ENCODE results near the gene IFITM10. TPM values are rescaled to one million over a fixed set of nuclear protein-coding genes. Genes with fewer than 3 reads are reported as not detected.

IFITM10 gene
- polyA plus RNA-seq, 1 donor: 0.19 TPM

DNA sequence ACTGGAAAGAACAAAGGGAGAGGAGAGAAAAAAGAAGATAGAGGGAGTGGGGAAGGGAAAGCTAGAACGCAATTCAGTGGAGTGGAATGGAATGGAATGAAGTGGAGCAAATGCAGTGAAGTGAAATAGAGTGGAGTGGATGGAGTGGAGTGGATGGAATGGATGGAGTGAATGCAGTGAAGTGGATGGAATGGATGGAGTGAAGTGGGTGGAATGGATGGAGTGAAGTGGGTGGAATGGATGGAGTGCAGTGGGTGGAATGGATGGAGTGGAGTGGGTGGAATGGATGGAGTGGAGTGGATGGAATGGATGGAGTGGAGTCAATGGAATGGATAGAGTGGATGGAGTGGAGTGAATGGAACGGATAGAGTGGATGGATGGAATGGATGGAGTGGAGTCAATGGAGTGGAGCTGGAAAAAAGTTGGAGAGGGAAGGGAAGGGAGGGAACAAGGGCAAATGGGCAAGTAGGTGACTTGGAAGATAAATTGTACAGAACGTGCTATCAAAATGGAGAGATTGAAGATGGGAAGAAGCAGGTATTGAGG, 13.9 kb downstream of the IFITM10 start:
- no peak for DNase-seq

DNA sequence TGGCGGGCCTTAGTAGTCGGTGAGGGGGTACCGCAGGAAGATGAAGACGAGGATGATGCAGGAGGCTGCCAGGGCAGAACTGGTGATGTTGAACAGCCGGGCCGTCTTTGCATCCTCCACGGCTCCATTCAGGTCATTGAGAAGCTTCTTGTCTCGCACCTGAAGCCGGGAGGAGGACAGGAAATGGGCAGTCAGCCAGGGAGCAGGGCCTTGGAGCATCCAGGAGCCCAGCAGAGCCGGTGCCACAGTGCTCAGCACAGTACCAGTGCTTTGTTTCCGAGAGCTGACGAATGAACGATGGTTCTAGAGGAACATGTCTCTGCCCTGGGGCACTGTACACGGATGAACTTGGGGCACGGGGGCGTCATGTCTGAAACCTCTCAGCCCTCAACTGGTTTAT, 15.1 kb downstream of the IFITM10 start:
- DNase-seq: no peak

DNA sequence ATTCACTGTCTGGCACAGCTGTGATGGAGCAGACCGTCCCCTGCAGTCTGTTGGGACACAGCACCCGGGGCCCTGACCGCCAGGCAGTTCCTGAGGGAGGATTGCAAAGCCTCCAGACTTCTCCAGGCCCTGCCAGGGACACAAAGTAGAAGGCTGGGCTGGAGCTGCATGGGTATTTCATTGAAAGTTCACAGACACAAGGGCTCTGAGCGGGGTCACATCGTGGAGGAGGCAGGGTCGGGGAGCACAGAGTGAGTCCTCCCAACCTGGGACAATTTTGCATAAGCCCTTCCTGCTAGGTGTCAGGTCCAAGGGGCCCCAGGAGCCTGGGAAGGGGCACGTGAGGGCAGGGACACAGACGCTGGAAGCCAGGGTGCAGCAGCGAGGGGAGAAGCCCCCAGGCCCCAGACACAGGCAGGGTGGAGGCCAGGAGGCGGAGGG, 15.7 kb downstream of the IFITM10 start:
- DNase-seq: no peak

DNA sequence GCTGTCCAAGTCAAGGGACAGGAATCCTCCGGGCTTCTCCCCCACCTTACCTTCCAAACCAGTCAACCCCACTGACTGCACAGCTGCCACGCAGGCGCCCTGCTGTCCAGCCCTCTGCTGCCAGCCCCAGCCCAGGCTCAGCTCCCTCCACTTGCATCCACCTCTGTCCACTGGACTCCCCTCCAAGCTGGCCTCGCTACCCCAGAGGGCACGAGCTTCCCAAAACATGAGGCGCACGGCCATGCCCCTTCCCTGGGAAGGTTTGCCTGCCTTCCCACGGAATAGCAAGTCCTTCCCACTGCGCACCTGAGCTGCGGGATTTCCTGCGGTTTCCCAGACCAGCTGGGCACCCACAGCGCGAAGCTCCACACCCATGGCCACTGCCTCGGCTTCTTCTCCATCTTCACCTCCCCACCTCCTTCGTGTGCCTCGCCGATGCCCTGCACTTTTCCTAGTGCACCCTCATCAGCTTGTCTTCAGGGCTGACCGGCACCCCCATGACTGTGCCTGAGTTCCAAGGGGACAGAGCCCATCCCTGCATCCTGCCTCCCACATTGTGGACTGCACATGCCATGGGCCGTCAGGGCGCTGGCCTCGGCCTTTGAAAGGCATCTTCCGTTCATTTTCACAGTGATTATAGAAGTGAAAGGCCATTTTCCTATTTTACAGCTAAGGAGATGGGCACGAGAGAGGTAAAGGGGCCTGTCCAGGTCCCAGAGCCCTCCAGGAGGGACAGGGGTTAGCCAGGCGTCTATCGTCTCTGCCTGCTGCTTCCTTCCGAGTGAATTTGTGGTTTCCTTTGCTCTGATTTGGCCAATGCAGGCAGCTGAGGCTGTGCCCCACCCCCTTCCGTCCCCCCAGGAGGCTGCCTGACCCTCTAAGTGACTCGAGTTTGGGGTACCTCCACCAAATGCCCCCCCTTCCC, 16.4 kb downstream of the IFITM10 start:
- no peak for DNase-seq

DNA sequence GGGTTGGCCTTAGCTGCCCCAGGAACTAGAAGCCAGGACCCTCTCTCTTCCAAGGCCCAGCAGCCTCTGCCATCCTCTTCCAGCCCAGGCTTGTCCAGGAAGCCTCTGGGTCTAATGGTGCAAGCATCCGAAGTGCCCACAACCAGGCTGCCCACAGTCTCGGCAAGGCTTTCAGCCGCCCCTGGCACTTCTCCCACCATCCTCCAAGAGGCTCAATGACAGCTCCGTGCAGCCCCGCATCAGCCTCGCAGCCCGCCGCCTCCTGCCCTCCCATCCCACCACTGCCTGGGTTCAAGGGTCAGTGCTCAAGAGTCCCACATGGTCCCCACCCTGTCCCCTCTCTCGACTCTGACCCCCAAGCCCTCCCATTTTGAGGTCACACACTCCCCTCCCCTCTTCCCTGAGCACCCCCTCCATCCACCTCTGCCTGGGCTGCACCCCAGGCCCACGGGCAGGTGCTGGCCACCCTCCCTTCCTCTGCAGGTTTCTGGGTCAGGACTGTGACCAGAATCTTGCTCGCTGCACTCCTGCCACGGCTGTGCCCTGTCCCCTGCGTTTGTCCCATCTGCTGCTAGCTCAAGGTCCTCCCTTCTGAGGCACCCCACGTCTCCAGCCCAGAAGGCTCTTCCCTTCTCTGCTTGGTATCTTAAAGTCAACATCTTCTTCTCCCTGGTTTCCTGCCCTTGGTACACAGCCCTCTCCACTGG, 17.2 kb downstream of the IFITM10 start:
- no peak for DNase-seq

DNA sequence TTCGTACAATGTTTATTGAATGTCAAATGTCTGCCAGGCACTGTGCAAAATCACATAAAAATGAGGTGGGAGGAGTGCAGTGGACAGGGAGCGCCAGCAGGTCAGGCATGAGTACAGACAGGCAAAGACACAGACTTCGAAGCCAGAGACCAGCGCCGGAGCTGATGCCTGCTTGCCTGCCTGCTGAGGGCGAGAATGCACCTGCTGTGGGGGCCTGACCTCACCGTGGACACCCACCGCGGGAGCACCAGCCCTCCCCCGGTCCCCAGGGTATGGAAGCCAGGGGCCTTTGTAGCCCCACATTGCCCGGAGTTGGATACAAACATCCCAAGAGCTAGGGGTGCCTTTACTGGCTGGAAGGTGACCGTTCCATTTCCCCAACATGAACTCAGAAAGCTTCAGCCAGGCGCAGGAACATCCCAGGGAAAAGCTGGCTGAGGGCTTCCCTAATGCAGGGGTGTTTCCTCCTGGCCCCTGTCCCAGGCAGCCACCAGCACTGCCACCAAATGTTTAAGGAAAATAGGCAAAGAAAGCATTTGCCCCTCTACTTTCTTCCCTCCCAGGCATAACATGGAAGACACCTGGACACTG, 17.9 kb downstream of the IFITM10 start:
- no peak for DNase-seq

DNA sequence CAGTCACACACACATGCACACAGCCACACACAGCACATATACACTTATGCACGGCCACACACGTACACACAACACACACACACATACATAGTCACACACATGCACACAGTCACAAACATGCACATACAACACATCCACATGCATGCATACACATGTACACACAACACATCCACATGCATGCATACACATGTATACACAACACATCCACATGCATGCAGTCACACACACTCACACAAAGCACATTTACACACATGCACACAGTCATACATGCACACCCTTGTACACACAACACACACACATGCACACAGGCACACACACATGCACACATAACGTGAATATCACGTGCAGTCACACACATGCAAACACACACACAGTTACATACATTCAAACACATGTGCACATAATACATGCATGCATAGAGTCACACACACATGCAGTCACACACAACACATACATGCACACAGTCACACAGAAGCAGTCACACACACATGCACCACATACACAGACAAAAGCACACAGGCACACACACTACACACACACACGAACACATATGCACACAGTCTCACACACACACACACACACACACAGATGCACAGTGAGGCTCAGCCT, 18.8 kb downstream of the IFITM10 start:
- DNase-seq: no peak

DNA sequence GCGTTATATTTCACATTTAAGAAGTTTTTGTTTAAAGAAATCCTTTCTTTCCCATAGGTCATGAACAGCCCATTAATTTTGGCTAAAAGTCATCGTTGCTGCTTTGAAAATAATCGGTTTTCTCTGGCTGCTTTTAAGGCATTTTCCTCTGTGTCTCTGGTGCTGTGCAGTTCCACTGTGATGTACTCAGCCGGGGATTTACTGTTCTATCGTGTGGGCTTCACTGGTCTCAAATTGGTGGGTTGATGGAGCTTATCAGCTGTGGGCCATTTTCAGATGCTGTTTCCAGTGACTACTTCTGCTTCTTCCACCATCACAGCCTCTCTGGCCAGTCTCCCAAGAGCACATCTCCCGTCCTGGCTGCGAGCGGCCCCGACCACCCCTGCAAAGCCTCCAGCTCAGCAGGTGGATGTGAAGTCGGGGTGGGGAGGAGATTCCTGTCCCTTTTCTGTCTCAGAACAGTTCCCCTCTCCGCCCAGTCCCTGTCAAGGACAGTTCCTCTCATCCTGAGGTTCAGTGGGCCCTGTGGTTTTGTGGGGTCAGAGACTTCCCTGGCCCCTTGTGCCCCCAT, 20.3 kb downstream of the IFITM10 start:
- no peak for DNase-seq

DNA sequence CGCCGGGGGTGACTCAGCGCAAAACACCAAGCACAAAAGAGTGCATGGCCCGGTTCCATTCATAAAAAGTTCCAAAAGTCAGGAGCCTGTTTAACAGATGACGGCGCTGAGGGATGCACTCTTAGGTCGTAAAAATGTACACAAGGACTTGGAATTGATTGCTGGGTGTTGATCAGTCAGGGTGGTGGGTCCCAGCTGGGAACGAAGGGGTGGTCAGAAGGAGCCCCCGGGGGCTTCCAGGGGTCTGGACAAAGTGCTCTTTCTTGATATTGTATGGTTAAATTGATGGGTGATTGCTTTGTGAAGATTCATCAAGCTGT, 20.7 kb downstream of the IFITM10 start:
- no peak for DNase-seq

DNA sequence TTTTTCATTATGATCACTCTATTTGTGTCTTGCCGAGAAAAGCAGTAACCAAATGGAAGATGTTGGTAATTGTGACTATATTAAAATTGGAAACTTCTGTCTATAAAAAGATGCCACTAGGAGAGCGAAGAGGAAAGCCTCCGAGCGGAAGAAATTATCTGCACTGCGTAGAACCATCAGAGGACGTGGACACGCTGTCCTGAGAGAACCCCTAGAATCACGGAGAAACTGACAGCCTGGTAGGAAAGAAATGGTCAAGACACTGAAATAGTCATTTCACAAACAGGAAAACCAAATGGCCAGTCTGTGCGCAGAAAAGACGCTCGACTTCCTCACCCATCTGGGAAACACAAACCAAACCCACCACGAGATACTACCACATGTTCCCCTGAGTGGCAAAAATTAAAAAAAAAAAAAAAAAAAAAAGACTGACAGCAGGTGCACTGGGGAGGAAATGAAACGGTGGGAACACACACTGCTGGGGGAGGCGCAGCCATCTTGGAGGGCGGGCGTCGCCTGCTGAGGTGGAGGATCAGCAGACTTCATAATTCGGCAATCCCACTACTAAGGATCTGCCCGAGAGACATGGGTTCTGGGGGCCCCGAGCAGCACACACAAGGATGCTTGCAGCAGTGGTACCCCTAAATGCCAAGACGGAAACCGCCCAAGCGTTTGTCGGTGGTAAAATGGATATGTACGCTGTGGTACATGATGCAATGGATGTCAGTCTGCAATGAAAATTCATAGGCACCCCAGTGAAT, 21.3 kb downstream of the IFITM10 start:
- DNase-seq: no peak

DNA sequence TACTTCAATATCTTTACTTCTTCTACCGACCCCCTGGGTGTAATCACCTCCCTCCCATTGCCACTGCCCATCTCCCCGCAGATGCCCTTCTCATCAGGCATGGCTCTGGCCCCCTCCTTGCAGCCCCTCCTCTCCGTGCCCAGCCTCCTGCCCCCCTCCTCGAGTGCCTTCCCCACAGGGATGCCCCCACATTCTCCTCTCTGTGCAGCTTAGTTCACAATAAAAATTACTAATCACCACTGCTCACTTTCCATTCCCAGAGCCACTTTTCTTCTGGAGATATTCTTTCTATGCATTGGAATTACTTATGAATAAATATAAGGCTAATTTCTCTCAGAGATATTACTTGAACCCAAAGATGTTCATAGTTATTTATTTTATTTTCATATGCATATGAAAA, 22.1 kb downstream of the IFITM10 start:
- DNase-seq: no peak

DNA sequence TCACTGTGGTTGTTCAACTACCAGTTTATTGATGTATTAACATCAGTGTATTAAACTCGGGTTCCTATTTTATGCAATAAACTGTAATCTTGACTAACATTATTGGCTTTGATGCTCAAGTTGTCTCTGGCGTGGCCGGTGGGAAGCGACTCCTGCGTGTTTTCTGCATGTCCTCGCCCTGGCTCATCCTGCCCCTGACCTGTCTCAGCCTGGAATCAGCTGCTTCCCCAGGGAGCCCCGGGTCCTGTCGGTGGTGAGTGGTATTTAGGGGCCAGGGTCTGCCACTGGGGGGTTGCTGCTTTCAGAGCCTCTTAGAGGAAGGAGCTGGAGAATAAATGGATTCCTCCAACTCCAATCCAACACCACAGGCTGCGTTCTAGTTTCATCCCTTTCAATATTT, 22.5 kb downstream of the IFITM10 start:
- no peak for DNase-seq

DNA sequence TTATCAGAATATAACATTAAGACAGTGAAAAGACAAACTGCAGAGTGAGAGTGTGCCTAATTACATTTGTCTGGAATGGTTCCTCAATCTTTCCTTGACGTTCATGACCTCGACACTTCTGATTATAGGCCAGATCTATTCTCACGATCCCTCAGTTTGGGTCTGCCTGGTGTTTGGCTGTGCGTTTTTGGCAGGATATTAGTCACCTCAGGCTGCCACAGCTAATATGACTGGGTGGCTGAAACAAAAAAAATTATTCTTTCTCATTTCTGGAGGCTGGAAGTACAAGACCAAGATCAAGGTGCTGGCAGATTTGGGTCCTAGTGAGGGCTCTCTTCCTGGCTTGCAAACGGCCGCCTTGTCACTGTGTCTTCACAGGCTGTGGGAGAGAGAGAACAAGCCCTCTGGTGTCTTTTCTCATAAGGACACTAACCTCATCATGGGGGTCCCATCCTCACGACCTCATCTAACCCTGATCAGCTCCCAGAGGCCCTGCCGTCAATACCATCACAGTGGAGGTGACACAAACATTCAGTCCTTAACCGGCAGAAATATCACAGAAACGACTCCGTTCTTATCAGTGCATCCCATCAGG, 23.2 kb downstream of the IFITM10 start:
- no peak for DNase-seq

DNA sequence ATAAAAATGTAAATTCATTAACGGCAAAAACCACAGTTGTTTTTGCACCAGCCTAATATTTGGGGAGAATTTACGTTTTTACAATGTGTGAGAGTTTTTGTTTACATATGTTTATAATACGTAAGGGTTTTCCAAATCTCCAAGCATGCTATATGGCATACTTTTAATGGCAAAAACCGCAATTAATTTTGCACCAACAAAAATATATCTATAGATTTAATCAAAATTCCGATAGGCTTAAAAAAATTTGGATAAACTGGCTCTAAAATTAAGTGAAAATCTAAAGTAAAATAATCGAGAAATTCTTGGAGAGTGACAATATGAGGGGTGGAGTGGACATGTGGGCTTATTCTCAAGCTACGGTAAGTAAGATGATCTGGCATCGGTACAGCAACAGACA, 30.6 kb downstream of the IFITM10 start:
- no peak for DNase-seq

DNA sequence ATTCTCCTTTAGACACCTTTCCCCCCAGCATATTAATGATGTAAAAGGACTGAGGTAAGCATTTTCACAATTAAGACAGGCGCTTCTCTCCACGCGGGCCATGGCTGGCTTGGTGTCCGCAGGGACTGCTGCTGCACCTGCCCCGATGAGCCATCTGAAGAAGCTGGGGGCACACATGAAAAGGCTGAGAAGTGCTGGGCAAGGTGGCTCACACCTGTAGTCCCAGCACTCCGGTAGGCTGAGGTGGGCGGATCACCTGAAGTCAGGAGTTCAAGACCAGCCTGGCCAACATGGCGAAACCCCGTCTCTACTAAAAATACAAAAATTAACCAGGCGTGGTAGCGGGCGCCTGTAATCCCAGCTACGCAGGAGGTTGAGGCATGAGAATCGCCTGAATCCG, 32.1 kb downstream of the IFITM10 start:
- DNase-seq: no peak

DNA sequence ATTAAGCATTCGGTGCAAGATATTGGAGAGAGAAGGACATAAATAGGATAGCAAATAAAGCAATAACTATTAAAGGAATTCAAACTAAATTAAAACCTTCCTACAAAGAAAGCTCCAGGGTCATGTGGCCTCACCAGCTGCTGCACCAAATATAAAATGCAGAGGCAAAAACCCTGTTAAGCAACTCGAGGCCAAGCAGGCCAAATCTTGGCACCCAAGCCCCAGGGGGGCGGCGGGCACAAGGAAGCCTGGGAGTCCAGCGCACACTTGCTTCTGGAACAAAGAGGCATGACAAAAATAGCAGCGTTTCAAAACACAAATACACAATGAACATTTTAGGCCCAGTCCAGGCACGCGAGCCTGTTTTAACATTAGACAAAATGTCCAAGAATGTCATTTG, 32.6 kb downstream of the IFITM10 start:
- DNase-seq: no peak

DNA sequence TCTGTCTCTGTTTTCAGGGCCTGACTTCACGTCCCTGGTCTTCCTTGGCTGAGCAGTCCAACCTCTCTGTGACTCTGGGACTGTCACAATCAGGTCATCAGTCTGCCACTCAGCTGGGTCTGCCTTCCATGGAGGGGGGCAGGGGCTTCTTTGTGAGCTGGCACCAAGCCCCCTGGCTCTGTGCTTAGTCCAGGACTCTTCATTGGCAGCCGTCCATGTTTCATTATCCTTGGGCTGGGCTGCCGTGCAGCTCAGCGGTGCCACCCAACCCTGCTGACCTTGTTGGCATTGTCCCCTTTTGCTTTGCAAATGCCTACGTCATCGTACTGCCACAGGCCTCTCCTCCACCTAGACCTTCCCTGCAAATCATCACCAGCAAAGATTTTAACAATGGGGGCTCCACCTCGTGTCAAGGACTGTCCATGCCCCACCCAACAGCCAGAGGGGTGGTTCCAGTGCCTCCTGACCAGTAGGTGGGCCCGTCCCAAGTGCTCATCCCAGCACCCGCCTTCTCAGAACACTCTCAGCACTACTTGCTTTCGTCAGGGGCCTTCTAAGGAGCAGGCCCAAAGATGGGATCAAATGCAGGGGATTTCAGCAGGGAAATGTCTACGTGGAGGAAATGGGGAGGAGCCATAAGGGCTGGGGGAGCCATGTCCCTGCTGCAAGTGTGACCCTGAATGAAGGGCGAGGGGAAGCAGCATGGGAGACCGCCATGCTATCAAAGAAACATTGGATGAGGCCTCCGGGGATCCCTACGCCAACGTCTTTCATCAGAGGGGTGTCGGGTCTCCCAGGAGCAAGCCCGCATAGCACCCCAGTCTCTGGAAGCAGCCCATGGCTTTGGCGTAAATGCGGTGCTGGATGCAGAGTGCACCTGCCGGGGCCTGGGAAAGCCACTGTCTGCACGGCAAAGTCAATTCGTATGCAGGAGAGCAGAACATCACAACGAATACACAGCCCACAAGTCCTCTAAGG, 35.2 kb downstream of the IFITM10 start:
- DNase-seq: no peak

DNA sequence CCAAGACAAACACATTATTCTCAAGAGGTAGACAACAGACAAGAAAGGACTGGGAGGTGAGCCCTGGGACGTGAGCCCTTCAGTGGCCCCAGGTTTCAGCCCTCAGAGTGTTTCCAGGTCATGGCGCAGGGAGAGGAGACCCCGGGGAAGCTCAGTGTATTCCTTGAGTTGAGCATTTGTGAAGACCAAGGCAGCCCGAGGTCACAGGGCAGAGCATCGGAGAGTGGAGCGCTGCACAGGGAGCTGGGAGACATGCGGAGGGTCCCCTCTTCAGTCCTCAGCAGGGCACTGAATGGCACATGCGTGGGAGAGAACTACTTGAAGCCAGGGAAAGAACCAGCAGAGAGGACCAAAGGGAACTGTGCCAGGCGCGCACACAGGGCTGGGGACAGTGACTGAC, 41.7 kb downstream of the IFITM10 start:
- DNase-seq: no peak

DNA sequence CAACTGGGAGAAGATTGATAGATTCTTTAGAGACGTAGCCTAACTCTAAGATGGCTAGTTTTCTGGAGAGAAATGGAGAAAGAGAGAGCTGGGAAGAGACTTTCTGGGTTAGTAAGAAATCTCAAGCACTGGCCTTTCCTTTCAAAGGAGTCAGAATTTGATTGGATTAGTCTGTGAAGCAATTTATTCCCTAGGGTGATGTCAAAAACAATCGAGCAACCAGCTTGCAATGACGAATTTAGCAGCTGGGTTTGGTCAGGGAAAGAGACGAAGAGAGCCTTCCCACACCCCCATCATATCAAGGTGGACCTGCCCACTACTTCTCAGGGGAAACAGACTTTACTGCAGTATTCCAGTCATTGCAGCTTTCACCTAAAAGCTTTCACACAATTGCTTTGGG, 42.6 kb downstream of the IFITM10 start:
- DNase-seq: no peak

Measured in hindlimb muscle (tissue), 1 donor.